ENCODE results near the gene CNNM3. TPM values are rescaled to one million over a fixed set of nuclear protein-coding genes. Genes with fewer than 3 reads are reported as not detected.

CNNM3 gene
- total RNA-seq, 1 experiment from 2014 or later: 34.0 TPM

- no peaks in the 10 kb centered on the region; the same call in 1 of the 2 replicates for H3K36me3 ChIP-seq (ENCODE audit: control insufficient read depth, insufficient read depth, low read length)
- DNase-seq (ENCODE audit: low read depth, low spot score) (no peak), ATAC-seq (no peak)
- H3K4me1 ChIP-seq (ENCODE audit: control insufficient read depth, insufficient read depth, low read length): peaks cover 9% of the 10 kb centered on the region
- H3K4me3 ChIP-seq (ENCODE audit: low read depth in 2 of 2, low read length in 2 of 2): no peak overlapping the region
- POLR2A ChIA-PET: interaction anchor here (0.7 kb wide), 1 partner anchor 39 kb away, joined by 3 read pairs; no protein-coding TSS in a partner anchor
- BruUV-seq (replicated peaks): no TSS peak
- H3K9me3 ChIP-seq (ENCODE audit: control insufficient read depth, insufficient read depth, low read depth, low read length): no peaks in the 10 kb centered on the region
- no peak for TF ChIP-seq SIN3A (IDR thresholded peaks at IDR 0.05; ENCODE audit: borderline replicate concordance, insufficient read depth, low read depth, low read length)
- no peak for TF ChIP-seq REST (IDR thresholded peaks at IDR 0.05; ENCODE audit: insufficient read depth in 1 of 2, low read depth in 2 of 2, low read length in 1 of 2)
- TF ChIP-seq CTCF (IDR thresholded peaks at IDR 0.05): no peak
- no peak for TF ChIP-seq POLR2AphosphoS5 (IDR thresholded peaks at IDR 0.05; ENCODE audit: low read depth, low read length)
- no peak for TF ChIP-seq TCF7L2 (IDR thresholded peaks at IDR 0.05; ENCODE audit: low read depth, low read length)
- intact Hi-C loops (cut with micrococcal nuclease; ENCODE audit: unreplicated experiment) (no loop called here), in situ Hi-C loops (cut with HindIII; ENCODE audit: low pct_unique_long_range_greater_than_20kb, low sequenced_read_pairs) (no loop called here)
- CTCF ChIA-PET: interaction anchor here (0.5 kb wide), 1 partner anchor 137 kb away, joined by 3 read pairs; no protein-coding TSS in a partner anchor
- H3K27me3 ChIP-seq (ENCODE audit: control insufficient read depth, insufficient read depth, low read length): no peaks in the 10 kb centered on the region
- no peak overlapping the region for H3K27ac ChIP-seq (ENCODE audit: low read length)
These were observed 2.4 kb upstream of the CNNM3 start for GRCh38 chr2:96813656-96814055.

GRCh38 chr2:96815326-96816126 is 542 bp upstream of the CNNM3 start:
- peak overlapping the region; percentile 85 for H3K27ac ChIP-seq (ENCODE audit: low read length)
- H3K9me3 ChIP-seq (ENCODE audit: control insufficient read depth, insufficient read depth, low read depth, low read length): no peaks in the 10 kb centered on the region
- H3K36me3 ChIP-seq (ENCODE audit: control insufficient read depth, insufficient read depth, low read length): no peaks in the 10 kb centered on the region; the same call in 1 of the 2 replicates
- DNase-seq (ENCODE audit: low read depth, low spot score) (no peak), ATAC-seq (peak; percentile 29)
- H3K4me1 ChIP-seq (ENCODE audit: control insufficient read depth, insufficient read depth, low read length): peaks cover 27% of the 10 kb centered on the region
- TF ChIP-seq REST (IDR thresholded peaks at IDR 0.05; ENCODE audit: insufficient read depth in 1 of 2, low read depth in 2 of 2, low read length in 1 of 2): no peak
- no peak for TF ChIP-seq POLR2AphosphoS5 (IDR thresholded peaks at IDR 0.05; ENCODE audit: low read depth, low read length)
- TF ChIP-seq TCF7L2 (IDR thresholded peaks at IDR 0.05; ENCODE audit: low read depth, low read length): no peak
- no peak for TF ChIP-seq SIN3A (IDR thresholded peaks at IDR 0.05; ENCODE audit: borderline replicate concordance, insufficient read depth, low read depth, low read length)
- no peak for TF ChIP-seq CTCF (IDR thresholded peaks at IDR 0.05)
- in situ Hi-C loops (cut with HindIII; ENCODE audit: low pct_unique_long_range_greater_than_20kb, low sequenced_read_pairs) (no loop called here), intact Hi-C loops (cut with micrococcal nuclease; ENCODE audit: unreplicated experiment) (no loop called here)
- ChIA-PET POLR2A (interaction anchor here (0.6 kb wide), 1 partner anchor 33 kb away, joined by 5 read pairs; no protein-coding TSS in a partner anchor), CTCF (interaction anchor here (0.6 kb wide), 1 partner anchor 121 kb away, joined by 5 read pairs; no protein-coding TSS in a partner anchor)
- H3K27me3 ChIP-seq (ENCODE audit: control insufficient read depth, insufficient read depth, low read length): no peaks in the 10 kb centered on the region
- TSS peak; percentile 81 for BruUV-seq (replicated peaks)
- peak overlapping the region; percentile 65 to 75 for H3K4me3 ChIP-seq (ENCODE audit: low read depth in 2 of 2, low read length in 2 of 2)
